NB4 (cell line): ENCODE measurements around the gene TWF1.

ENCODE experiments used
- POLR2A ChIP-seq: IDR thresholded peaks from 2 replicates; pipeline ENCODE4 v1.6.1; 2011; ENCODE audit warnings: mild to moderate bottlenecking; ENCODE audit not compliant: insufficient read length; ENCODE audit errors: extremely low read depth
- TF ChIP-seq, protein P1 (sequence below): IDR thresholded peaks from one replicate; pipeline ENCODE4 v1.5.1; 2012; ENCODE audit warnings: low read depth, low read length

DNA sequence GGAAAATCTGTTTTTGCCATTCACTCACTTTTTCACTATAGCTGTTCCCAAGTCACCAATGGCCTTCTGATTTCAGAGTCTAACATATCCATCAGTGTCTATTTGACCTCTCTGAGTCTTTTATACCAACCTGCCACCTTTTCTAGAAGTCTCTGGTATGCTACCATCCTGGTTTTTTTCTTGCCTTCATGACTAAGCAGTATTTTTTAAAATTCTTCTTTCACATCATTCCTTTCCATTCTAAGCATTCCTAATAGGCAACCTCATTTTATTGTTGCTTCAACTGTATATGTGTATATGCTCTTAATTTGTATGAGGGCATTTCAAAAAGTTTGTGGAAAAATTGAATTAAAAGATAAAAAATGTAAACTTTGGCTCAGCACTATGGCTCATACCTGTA lies 42.3 kb downstream of the TWF1 start:
- TF ChIP-seq, protein P1, sequence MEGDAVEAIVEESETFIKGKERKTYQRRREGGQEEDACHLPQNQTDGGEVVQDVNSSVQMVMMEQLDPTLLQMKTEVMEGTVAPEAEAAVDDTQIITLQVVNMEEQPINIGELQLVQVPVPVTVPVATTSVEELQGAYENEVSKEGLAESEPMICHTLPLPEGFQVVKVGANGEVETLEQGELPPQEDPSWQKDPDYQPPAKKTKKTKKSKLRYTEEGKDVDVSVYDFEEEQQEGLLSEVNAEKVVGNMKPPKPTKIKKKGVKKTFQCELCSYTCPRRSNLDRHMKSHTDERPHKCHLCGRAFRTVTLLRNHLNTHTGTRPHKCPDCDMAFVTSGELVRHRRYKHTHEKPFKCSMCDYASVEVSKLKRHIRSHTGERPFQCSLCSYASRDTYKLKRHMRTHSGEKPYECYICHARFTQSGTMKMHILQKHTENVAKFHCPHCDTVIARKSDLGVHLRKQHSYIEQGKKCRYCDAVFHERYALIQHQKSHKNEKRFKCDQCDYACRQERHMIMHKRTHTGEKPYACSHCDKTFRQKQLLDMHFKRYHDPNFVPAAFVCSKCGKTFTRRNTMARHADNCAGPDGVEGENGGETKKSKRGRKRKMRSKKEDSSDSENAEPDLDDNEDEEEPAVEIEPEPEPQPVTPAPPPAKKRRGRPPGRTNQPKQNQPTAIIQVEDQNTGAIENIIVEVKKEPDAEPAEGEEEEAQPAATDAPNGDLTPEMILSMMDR, result no peak
- TF ChIP-seq POLR2A, result no peak
